Fibroblast of pulmonary artery (primary cell): ENCODE measurements around the gene SMARCAD1.
A peak's percentile ranks its signal among the peaks of the same experiment; 100 is the strongest.
"Not testable (repeated sequence)": the region's sequence is repeated elsewhere in the genome, so short reads cannot be mapped to it uniquely, and the experiment has no call there.

Experiments
- DNase-seq: peaks from one replicate; pipeline ENCODE4 v3.0.0-alpha.2; 2010; ENCODE audit warnings: low read depth
- H3K4me3 ChIP-seq: replicated peaks from 2 replicates; pipeline ENCODE4 v1.5.1; 2011; ENCODE audit warnings: low read depth, mild to moderate bottlenecking, control low read depth, low read length, moderate library complexity
- CTCF ChIP-seq: IDR thresholded peaks from 2 replicates; pipeline ENCODE4 v1.5.1; 2011; ENCODE audit warnings: mild to moderate bottlenecking, control low read depth, low read length, inconsistent platforms; ENCODE audit errors: missing control alignments

Gene SMARCAD1

GRCh38 chr4:94332983-94333590 lies 125.4 kb downstream of the SMARCAD1 start:
- DNase-seq, result peak; percentile 43
- peak; percentile 40 for TF ChIP-seq CTCF

GRCh38 chr4:94333866-94334265 lies 126.2 kb downstream of the SMARCAD1 start:
- TF ChIP-seq CTCF, result no peak
- H3K4me3 ChIP-seq, result no peak overlapping the region
- no peak for DNase-seq

More at GRCh38 chr4:94332983-94333590, 125.4 kb downstream of the SMARCAD1 start:
- H3K4me3 ChIP-seq, result no peak overlapping the region

GRCh38 chr4:94334476-94334875 lies 126.8 kb downstream of the SMARCAD1 start:
- DNase-seq, result no peak
- H3K4me3 ChIP-seq, result no peak overlapping the region
- TF ChIP-seq CTCF, result no peak

GRCh38 chr4:94334962-94335361 lies 127.3 kb downstream of the SMARCAD1 start:
- no peak for TF ChIP-seq CTCF
- no peak for DNase-seq
- no peak overlapping the region for H3K4me3 ChIP-seq

GRCh38 chr4:94336303-94336702 lies 128.6 kb downstream of the SMARCAD1 start:
- no peak for DNase-seq
- H3K4me3 ChIP-seq, result no peak overlapping the region
- no peak for TF ChIP-seq CTCF

- not testable (repeated sequence) for DNase-seq
Measured at GRCh38 chr4:94336791-94337190, 129.1 kb downstream of the SMARCAD1 start.

GRCh38 chr4:94338681-94339351 lies 131.2 kb downstream of the SMARCAD1 start:
- no peak for TF ChIP-seq CTCF
- no peak for DNase-seq
- H3K4me3 ChIP-seq, result no peak overlapping the region

More at GRCh38 chr4:94336791-94337190, 129.1 kb downstream of the SMARCAD1 start:
- H3K4me3 ChIP-seq, result not testable (repeated sequence)
